GM19043 (cell line): ENCODE results near the gene PNMA6E.
"Not testable (repeated sequence)": the region's sequence is repeated elsewhere in the genome, so short reads cannot be mapped to it uniquely, and the experiment has no call there.

ENCODE experiments used
- ATAC-seq: cut with Tn5 transposase; IDR thresholded peaks from one replicate; pipeline ENCODE4 v1.9.1; 2021; ENCODE audit warnings: low read depth; ENCODE audit not compliant: unreplicated experiment

PNMA6E gene

GRCh38 chrX:153409414-153410101, 8.4 kb upstream of the PNMA6E start:
- no peak for ATAC-seq

GRCh38 chrX:153408871-153409351, 7.8 kb upstream of the PNMA6E start:
- ATAC-seq: no peak

- no peak for ATAC-seq
Measured at GRCh38 chrX:153408221-153408721, 7.1 kb upstream of the PNMA6E start.

GRCh38 chrX:153407736-153408135, 6.6 kb upstream of the PNMA6E start:
- no peak for ATAC-seq

- no peak for ATAC-seq
Measured at GRCh38 chrX:153406903-153407302, 5.8 kb upstream of the PNMA6E start.

- no peak for ATAC-seq
Measured at GRCh38 chrX:153406011-153406410, 4.9 kb upstream of the PNMA6E start.

GRCh38 chrX:153405426-153405825, 4.3 kb upstream of the PNMA6E start:
- no peak for ATAC-seq

- not testable (repeated sequence) for ATAC-seq
Measured at GRCh38 chrX:153404333-153404732, 3.2 kb upstream of the PNMA6E start.

- no peak for ATAC-seq
Measured at GRCh38 chrX:153400146-153401132, 711 bp downstream of the PNMA6E start.

- no peak for ATAC-seq
Measured at GRCh38 chrX:153398275-153398960, 2.7 kb downstream of the PNMA6E start.

- no peak for ATAC-seq
Measured at GRCh38 chrX:153397256-153397960, 3.7 kb downstream of the PNMA6E start.

GRCh38 chrX:153396320-153397195, 4.6 kb downstream of the PNMA6E start:
- ATAC-seq: no peak

- no peak for ATAC-seq
Measured at GRCh38 chrX:153395613-153396319, 5.4 kb downstream of the PNMA6E start.

GRCh38 chrX:153394612-153395011, 6.5 kb downstream of the PNMA6E start:
- no peak for ATAC-seq

- no peak for ATAC-seq
Measured at GRCh38 chrX:153392642-153393321, 8.4 kb downstream of the PNMA6E start.

- ATAC-seq: not testable (repeated sequence)
Measured at GRCh38 chrX:153389460-153389768, 11.7 kb downstream of the PNMA6E start.

- ATAC-seq: no peak
Measured at GRCh38 chrX:153388722-153389459, 12.3 kb downstream of the PNMA6E start.
